Neural progenitor cell (in vitro differentiated cells): ENCODE results near the gene PLEKHM1. TPM values are rescaled to one million over a fixed set of nuclear protein-coding genes. Genes with fewer than 3 reads are reported as not detected.

Source experiments
- DNase-seq: peaks from one replicate; pipeline ENCODE4 v3.0.0-alpha.2; 2016; ENCODE audit warnings: low spot score
- H2AFZ ChIP-seq: fragments of 200-600 bp; sonication (generic); replicated peaks from 2 replicates; pipeline ENCODE4 v1.6.1; 2016; ENCODE audit warnings: antibody characterized with exemption
- H3F3A ChIP-seq: fragments of 200-600 bp; sonication (generic); 2 replicates; pipeline ENCODE4 v1.6.1; 2016; ENCODE audit warnings: antibody characterized with exemption, low read depth
- H3K27ac ChIP-seq: fragments of 200-600 bp; sonication (generic); 2 replicates; pipeline ENCODE4 v1.5.1; 2016; ENCODE audit warnings: mild to moderate bottlenecking
- H3K27me3 ChIP-seq: fragments of 200-600 bp; sonication (generic); 2 replicates; pipeline ENCODE4 v1.6.1; 2016; ENCODE audit warnings: mild to moderate bottlenecking, moderate library complexity
- H3K36me3 ChIP-seq: fragments of 200-600 bp; sonication (generic); 2 replicates; pipeline ENCODE4 v1.5.1; 2016
- H3K4me1 ChIP-seq: fragments of 200-600 bp; sonication (generic); 2 replicates; pipeline ENCODE4 v1.6.1; 2016; ENCODE audit warnings: mixed run types
- H3K4me2 ChIP-seq: fragments of 200-600 bp; sonication (generic); 2 replicates; pipeline ENCODE4 v1.6.1; 2016
- H3K4me3 ChIP-seq: fragments of 200-600 bp; sonication (generic); 2 replicates; pipeline ENCODE4 v1.5.1; 2016
- H3K79me2 ChIP-seq: fragments of 200-600 bp; sonication (generic); 2 replicates; pipeline ENCODE4 v1.6.1; 2016; ENCODE audit warnings: low read depth
- H3K9ac ChIP-seq: fragments of 200-600 bp; sonication (generic); 2 replicates; pipeline ENCODE4 v1.6.1; 2016
- H3K9me3 ChIP-seq: fragments of 200-600 bp; sonication (generic); 2 replicates; pipeline ENCODE4 v1.5.1; 2016; ENCODE audit warnings: low read depth
- H4K20me1 ChIP-seq: fragments of 200-600 bp; sonication (generic); 2 replicates; pipeline ENCODE4 v1.6.1; 2016; ENCODE audit warnings: low read depth
- H3K27ac Mint-ChIP-seq: 3 replicates; pipeline ENCODE4 v1.8.0; 2021; ENCODE audit warnings: mixed read lengths
- H3K27me3 Mint-ChIP-seq: 2 replicates; pipeline ENCODE4 v1.8.0; 2022; ENCODE audit warnings: low read depth, mild to moderate bottlenecking, inconsistent platforms, moderate library complexity, mixed read lengths; ENCODE audit not compliant: insufficient read depth
- H3K36me3 Mint-ChIP-seq: 3 replicates; pipeline ENCODE4 v1.8.0; 2021; ENCODE audit warnings: mixed read lengths
- H3K4me1 Mint-ChIP-seq: 3 replicates; pipeline ENCODE4 v1.8.0; 2021; ENCODE audit warnings: mixed read lengths
- H3K4me3 Mint-ChIP-seq: 3 replicates; pipeline ENCODE4 v1.8.0; 2021; ENCODE audit warnings: mild to moderate bottlenecking, moderate library complexity, mixed read lengths
- H3K9me3 Mint-ChIP-seq: 3 replicates; pipeline ENCODE4 v1.8.0; 2020; ENCODE audit warnings: mixed read lengths
- EZH2 ChIP-seq: fragments of 200-600 bp; sonication (generic); IDR thresholded peaks from 2 replicates; pipeline ENCODE4 v1.6.1; 2017; ENCODE audit warnings: antibody characterized with exemption, mild to moderate bottlenecking, moderate library complexity
- EZH2phosphoT487 ChIP-seq: fragments of 200-600 bp; sonication (generic); IDR thresholded peaks from 2 replicates; pipeline ENCODE4 v1.6.1; 2017; ENCODE audit warnings: antibody characterized with exemption
- small RNA-seq: library from RNA; depleted of rRNA; stranded (forward); fragments of <200 nt; gene quantifications from one replicate; pipeline ENCODE3, GENCODE V24; 2015
- total RNA-seq: library from RNA; depleted of rRNA; stranded (reverse); fragments of >200 nt; gene quantifications from 2 replicates; pipeline ENCODE4 v1.2.3, GENCODE V29; 2015; ENCODE audit warnings: low replicate concordance
- TF ChIP-seq, protein P1 (sequence below): fragments of 200-600 bp; sonication (generic); IDR thresholded peaks from 2 replicates; pipeline ENCODE4 v1.5.1; 2017; ENCODE audit warnings: antibody characterized with exemption, mild to moderate bottlenecking

The PLEKHM1 gene
- total RNA-seq, 1 donor from 2014 or later, result 7.0 TPM

DNA sequence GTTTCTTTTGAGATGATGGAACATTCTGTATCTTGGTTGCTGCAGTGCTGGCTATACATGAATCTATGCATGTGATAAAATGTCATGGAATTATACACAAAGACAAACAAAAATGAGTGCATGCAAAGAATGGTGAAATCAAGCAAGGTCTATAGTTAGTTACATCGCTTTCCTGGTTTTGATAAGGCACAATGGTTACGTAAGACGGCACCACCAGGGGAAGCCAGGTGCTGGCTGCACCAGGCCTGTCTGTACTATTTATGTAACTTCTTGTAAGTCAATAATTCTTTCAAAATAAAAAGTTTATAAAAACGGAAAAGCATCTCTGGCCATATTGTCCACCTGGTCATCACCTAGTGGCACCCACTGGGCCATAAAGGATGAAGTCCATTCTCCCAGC lies 104.3 kb downstream of the PLEKHM1 start:
- no peaks in the 10 kb centered on the region for H3K9me3 Mint-ChIP-seq
- H3K27me3 ChIP-seq, result no peaks in the 10 kb centered on the region
- H2AFZ ChIP-seq, result no peak overlapping the region
- H3K4me1 ChIP-seq, result no peaks in the 10 kb centered on the region
- no peak overlapping the region for H3K9ac ChIP-seq
- H3K4me1 Mint-ChIP-seq, result peaks cover 15% of the 10 kb centered on the region
- H3K27ac ChIP-seq, result no peak overlapping the region
- no peaks in the 10 kb centered on the region for H3F3A ChIP-seq
- no peaks in the 10 kb centered on the region for H4K20me1 ChIP-seq
- no peaks in the 10 kb centered on the region for H3K36me3 ChIP-seq
- no peaks in the 10 kb centered on the region for H3K36me3 Mint-ChIP-seq
- no peaks in the 10 kb centered on the region for H3K9me3 ChIP-seq
- H3K27ac Mint-ChIP-seq, result no peak overlapping the region
- H3K4me3 Mint-ChIP-seq, result no peak overlapping the region
- no peaks in the 10 kb centered on the region for H3K79me2 ChIP-seq
- H3K4me3 ChIP-seq, result no peak overlapping the region
- peaks cover 2% of the 10 kb centered on the region for H3K27me3 Mint-ChIP-seq
- no peak for DNase-seq
- no peak overlapping the region for H3K4me2 ChIP-seq
- TF ChIP-seq EZH2 (no peak), EZH2phosphoT487 (no peak)
- TF ChIP-seq, protein P1, sequence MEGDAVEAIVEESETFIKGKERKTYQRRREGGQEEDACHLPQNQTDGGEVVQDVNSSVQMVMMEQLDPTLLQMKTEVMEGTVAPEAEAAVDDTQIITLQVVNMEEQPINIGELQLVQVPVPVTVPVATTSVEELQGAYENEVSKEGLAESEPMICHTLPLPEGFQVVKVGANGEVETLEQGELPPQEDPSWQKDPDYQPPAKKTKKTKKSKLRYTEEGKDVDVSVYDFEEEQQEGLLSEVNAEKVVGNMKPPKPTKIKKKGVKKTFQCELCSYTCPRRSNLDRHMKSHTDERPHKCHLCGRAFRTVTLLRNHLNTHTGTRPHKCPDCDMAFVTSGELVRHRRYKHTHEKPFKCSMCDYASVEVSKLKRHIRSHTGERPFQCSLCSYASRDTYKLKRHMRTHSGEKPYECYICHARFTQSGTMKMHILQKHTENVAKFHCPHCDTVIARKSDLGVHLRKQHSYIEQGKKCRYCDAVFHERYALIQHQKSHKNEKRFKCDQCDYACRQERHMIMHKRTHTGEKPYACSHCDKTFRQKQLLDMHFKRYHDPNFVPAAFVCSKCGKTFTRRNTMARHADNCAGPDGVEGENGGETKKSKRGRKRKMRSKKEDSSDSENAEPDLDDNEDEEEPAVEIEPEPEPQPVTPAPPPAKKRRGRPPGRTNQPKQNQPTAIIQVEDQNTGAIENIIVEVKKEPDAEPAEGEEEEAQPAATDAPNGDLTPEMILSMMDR, result no peak

Small RNA genes lying within 50 kb of the gene (small RNA-seq; reads per million reads assigned to genes)
- gene RF00017, result not detected

Other genes with a start within 250 kb of the PLEKHM1 start
- gene SPATA32, start 228.6 kb downstream of the PLEKHM1 start, total RNA-seq, result not detected in 2 replicates
- 0.34 and 2.7 TPM in 2 replicates for gene MAP3K14, start 173.7 kb downstream of the PLEKHM1 start, total RNA-seq
- 1.0 and 3.0 TPM in 2 replicates for gene ARHGAP27, start 57.9 kb downstream of the PLEKHM1 start, total RNA-seq